GM06990 (cell line): Measurements from ENCODE around the gene NUP93.

Experiments
- DNase-seq: peaks from one replicate; pipeline ENCODE4 v3.0.0-alpha.2; 2011; ENCODE audit not compliant: insufficient read length; ENCODE audit errors: extremely low read depth
- H3K27me3 ChIP-seq: replicated peaks from 2 replicates; pipeline ENCODE4 v1.6.0; 2011; ENCODE audit warnings: low read length; ENCODE audit not compliant: control insufficient read depth, insufficient read depth
- H3K36me3 ChIP-seq: 2 replicates; pipeline ENCODE4 v1.5.1; 2011; ENCODE audit warnings: low read length; ENCODE audit not compliant: control insufficient read depth, insufficient read depth
- H3K4me3 ChIP-seq: replicated peaks from 2 replicates; pipeline ENCODE4 v1.5.1; 2011; ENCODE audit warnings: low read depth, mild to moderate bottlenecking, control low read depth, low read length
- TF ChIP-seq, protein P1 (sequence below): IDR thresholded peaks from 2 replicates; pipeline ENCODE4 v1.5.1; 2011; ENCODE audit warnings: low read length, control low read depth, mild to moderate bottlenecking, inconsistent platforms; ENCODE audit not compliant: insufficient read depth, poor library complexity, severe bottlenecking

Gene NUP93

DNA sequence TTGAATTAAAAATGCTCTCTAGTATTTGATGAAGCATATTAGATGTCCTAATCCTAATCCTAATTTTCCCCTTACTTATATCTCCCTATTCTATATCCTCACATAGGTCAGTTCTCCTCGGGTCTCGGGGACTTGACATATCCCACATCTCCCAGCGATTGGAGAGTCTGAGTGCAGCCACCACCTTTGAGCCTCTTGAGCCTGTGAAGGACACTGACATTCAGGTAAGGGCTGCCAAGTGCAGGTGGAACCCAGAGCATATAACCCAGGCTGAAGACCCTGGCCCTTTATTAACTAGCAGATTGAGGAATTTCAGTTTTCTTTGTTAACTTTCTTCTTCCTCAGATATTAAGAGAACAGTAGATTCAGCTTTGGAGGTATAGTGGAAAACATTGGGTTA, 28.5 kb downstream of the NUP93 start:
- no peak for DNase-seq
- H3K36me3 ChIP-seq = peaks cover 7% of the 10 kb centered on the region
- TF ChIP-seq, protein P1, sequence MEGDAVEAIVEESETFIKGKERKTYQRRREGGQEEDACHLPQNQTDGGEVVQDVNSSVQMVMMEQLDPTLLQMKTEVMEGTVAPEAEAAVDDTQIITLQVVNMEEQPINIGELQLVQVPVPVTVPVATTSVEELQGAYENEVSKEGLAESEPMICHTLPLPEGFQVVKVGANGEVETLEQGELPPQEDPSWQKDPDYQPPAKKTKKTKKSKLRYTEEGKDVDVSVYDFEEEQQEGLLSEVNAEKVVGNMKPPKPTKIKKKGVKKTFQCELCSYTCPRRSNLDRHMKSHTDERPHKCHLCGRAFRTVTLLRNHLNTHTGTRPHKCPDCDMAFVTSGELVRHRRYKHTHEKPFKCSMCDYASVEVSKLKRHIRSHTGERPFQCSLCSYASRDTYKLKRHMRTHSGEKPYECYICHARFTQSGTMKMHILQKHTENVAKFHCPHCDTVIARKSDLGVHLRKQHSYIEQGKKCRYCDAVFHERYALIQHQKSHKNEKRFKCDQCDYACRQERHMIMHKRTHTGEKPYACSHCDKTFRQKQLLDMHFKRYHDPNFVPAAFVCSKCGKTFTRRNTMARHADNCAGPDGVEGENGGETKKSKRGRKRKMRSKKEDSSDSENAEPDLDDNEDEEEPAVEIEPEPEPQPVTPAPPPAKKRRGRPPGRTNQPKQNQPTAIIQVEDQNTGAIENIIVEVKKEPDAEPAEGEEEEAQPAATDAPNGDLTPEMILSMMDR = no peak
- no peaks in the 10 kb centered on the region for H3K27me3 ChIP-seq
- no peak overlapping the region for H3K4me3 ChIP-seq

DNA sequence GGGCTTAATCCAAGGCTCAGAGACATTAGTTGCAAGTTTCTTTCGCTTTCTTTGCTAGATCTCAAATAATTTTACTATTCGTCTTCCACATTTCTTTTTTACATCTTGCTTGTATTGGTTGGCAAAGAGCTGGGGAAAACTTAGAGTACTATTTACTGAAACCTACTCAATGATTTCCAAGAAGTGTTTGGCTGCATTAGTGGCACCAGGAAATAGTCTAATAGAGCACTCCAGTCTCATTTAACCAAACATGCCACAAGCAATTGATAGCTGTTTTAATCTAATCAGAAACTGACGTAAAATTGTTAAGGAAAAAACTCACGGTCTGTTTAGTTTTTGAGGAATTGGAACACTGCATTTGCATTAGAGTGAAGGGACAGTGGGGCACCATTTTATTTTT, 29.0 kb downstream of the NUP93 start:
- Histone ChIP-seq H3K27me3 (no peaks in the 10 kb centered on the region), H3K4me3 (no peak overlapping the region), H3K36me3 (peaks cover 7% of the 10 kb centered on the region)
- no peak for DNase-seq
- TF ChIP-seq, protein P1 = no peak

DNA sequence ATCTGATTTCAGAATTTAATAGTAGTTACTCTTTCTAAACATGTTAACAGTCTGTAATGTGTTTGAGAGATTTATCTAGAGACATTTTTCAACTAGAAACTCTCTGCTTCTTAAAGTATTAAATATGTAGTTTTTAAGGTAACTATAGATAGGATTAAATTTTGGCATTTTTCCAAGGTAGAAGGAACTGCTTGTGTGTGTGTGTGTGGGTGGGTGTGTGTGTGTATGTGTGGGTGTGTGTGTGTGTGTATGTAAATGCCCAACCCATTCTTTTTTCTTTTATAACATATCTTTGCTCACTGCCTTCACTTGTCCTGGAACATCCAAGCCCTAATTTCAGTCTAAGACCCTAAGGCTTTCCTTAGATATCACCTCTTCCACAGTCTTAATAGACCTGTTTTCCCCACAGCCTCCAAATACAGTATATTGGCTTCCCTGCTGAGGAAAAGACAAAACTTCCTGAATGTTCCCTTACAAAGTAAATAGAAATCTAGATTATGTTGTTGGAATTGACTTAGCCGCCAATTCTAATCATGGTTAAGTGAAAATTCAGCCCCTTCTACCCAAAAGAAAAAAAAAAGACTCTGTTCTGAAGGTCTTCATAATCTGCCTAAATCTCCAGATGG, 33.5 kb downstream of the NUP93 start:
- H3K27me3 ChIP-seq = no peaks in the 10 kb centered on the region
- peaks cover 9% of the 10 kb centered on the region for H3K36me3 ChIP-seq
- TF ChIP-seq, protein P1 = no peak
- H3K4me3 ChIP-seq = no peak overlapping the region
- no peak for DNase-seq

DNA sequence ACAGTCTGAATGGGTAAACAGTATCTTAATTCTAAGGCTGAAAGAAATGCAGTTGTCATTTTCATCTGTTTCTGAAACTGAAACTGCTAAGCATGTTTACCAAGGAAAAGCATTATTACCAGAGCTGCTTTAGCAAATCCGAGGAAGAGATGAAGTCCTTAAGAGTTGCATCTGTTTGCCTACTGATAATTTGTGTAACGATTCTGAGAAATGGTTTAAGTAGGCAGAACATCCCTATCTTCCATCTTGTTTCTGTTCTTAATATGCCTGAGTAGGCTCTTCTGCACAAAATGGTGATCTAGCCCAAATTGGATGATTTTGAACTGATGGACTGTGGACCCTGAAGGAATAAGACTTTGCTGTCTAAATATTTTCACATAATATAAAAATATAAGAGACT, 34.9 kb downstream of the NUP93 start:
- H3K4me3 ChIP-seq = no peak overlapping the region
- H3K27me3 ChIP-seq = no peaks in the 10 kb centered on the region
- TF ChIP-seq, protein P1 = no peak
- H3K36me3 ChIP-seq = peaks cover 9% of the 10 kb centered on the region
- DNase-seq = no peak

DNA sequence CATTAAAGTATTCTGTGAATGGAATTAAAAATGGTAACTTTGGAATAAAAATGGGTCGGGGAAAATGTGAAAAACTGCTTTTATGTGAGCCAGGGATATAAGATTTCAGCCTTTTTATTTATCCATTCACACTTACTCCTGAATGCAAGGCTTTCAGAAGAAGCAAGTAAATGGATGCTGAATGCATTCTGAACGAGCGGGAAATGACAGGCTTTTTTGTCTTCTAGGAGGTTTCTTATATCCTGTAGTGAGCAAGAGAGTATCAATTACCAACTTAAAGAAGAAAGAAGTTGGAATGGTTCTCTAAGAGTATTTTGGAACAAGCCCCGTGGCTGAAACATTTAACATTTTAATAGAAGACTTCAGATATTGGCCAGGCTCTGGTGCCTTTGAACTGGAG, 36.0 kb downstream of the NUP93 start:
- TF ChIP-seq, protein P1 = no peak
- Histone ChIP-seq H3K27me3 (no peaks in the 10 kb centered on the region), H3K4me3 (no peak overlapping the region), H3K36me3 (peaks cover 5% of the 10 kb centered on the region)
- no peak for DNase-seq

DNA sequence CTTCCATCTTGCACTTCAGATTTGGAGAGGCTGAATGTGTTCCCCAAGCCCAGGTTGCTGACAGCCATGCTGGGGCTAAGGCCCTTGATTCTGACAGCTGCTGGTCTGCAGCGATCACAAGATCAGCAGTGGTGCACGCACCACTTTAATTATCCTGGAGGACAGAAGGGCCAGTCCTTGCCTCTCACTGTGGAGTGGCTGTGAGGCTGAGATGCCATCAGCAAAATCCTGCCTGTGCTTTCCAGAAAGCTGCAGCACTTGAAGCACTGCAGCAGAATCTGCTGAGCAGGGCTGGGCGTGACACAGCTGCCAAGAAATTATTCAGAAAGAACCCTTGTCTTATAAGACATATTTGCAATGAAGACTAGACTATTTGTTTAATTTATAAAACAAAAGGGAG, 37.1 kb downstream of the NUP93 start:
- Histone ChIP-seq H3K27me3 (no peaks in the 10 kb centered on the region), H3K36me3 (peaks cover 4% of the 10 kb centered on the region), H3K4me3 (no peak overlapping the region)
- DNase-seq = no peak
- TF ChIP-seq, protein P1 = no peak
